ENCODE results near the gene CARM1.
"Not testable (repeated sequence)": the region's sequence is repeated elsewhere in the genome, so short reads cannot be mapped to it uniquely, and the experiment has no call there.

DNA sequence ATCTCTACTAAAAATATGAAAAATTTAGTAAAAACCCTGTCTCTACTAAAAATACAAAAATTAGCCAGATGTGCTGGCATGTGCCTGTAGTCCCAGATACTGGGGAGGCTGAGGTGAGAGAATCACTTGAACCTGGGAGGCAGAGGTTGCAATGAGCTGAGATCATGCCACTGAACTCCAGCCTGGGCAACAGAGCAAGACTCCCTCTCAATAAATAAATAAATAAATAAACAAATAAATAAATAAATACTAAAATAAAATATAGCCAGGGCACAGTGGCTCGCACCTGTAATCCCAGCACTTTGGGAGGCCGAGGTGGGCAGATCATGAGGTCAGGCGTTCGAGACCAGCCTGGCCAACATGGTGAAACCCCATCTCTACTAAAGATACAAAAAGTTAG is 72.1 kb downstream of the CARM1 start:
- TF ChIP-seq, protein P1, sequence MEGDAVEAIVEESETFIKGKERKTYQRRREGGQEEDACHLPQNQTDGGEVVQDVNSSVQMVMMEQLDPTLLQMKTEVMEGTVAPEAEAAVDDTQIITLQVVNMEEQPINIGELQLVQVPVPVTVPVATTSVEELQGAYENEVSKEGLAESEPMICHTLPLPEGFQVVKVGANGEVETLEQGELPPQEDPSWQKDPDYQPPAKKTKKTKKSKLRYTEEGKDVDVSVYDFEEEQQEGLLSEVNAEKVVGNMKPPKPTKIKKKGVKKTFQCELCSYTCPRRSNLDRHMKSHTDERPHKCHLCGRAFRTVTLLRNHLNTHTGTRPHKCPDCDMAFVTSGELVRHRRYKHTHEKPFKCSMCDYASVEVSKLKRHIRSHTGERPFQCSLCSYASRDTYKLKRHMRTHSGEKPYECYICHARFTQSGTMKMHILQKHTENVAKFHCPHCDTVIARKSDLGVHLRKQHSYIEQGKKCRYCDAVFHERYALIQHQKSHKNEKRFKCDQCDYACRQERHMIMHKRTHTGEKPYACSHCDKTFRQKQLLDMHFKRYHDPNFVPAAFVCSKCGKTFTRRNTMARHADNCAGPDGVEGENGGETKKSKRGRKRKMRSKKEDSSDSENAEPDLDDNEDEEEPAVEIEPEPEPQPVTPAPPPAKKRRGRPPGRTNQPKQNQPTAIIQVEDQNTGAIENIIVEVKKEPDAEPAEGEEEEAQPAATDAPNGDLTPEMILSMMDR (IDR thresholded peaks at IDR 0.05 in 2 of 3, conservative IDR thresholded peaks at IDR 0.05 in 1 of 3; ENCODE audit: borderline replicate concordance in 1 of 3, insufficient read depth in 1 of 3, low read depth in 2 of 3, low read length in 2 of 3): not testable (repeated sequence)
- TF ChIP-seq, protein P2, sequence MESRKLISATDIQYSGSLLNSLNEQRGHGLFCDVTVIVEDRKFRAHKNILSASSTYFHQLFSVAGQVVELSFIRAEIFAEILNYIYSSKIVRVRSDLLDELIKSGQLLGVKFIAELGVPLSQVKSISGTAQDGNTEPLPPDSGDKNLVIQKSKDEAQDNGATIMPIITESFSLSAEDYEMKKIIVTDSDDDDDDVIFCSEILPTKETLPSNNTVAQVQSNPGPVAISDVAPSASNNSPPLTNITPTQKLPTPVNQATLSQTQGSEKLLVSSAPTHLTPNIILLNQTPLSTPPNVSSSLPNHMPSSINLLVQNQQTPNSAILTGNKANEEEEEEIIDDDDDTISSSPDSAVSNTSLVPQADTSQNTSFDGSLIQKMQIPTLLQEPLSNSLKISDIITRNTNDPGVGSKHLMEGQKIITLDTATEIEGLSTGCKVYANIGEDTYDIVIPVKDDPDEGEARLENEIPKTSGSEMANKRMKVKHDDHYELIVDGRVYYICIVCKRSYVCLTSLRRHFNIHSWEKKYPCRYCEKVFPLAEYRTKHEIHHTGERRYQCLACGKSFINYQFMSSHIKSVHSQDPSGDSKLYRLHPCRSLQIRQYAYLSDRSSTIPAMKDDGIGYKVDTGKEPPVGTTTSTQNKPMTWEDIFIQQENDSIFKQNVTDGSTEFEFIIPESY (IDR thresholded peaks at IDR 0.05; ENCODE audit: extremely low read depth, insufficient replicate concordance, low read length): not testable (repeated sequence)
- TF ChIP-seq ZNF274 (IDR thresholded peaks at IDR 0.05; ENCODE audit: low read depth, low read length); RAD21 (IDR thresholded peaks at IDR 0.05; ENCODE audit: low read depth); SRF (IDR thresholded peaks at IDR 0.05; ENCODE audit: low read depth); EZH2 (IDR thresholded peaks at IDR 0.05): not testable (repeated sequence)
- TF ChIP-seq, protein P3, sequence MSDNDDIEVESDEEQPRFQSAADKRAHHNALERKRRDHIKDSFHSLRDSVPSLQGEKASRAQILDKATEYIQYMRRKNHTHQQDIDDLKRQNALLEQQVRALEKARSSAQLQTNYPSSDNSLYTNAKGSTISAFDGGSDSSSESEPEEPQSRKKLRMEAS (IDR thresholded peaks at IDR 0.05): not testable (repeated sequence)
